GM19351 (cell line): ENCODE results near the gene FLNC.

Experiments
- ATAC-seq: cut with Tn5 transposase; IDR thresholded peaks from one replicate; pipeline ENCODE4 v1.9.1; 2021; ENCODE audit warnings: mild to moderate bottlenecking, moderate library complexity; ENCODE audit not compliant: unreplicated experiment

Gene FLNC

DNA sequence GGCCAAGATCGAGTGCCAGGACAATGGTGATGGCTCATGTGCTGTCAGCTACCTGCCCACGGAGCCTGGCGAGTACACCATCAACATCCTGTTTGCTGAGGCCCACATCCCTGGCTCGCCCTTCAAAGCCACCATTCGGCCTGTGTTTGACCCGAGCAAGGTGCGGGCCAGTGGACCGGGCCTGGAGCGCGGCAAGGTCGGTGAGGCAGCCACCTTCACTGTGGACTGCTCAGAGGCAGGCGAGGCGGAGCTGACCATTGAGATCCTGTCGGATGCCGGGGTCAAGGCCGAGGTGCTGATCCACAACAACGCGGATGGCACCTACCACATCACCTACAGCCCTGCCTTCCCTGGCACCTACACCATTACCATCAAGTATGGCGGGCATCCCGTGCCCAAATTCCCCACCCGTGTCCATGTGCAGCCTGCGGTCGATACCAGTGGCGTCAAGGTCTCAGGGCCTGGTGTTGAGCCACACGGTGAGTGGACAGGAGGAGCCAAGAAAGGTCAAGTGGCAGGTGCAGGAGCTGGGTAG is 14.6 kb downstream of the FLNC start:
- no peak for ATAC-seq

DNA sequence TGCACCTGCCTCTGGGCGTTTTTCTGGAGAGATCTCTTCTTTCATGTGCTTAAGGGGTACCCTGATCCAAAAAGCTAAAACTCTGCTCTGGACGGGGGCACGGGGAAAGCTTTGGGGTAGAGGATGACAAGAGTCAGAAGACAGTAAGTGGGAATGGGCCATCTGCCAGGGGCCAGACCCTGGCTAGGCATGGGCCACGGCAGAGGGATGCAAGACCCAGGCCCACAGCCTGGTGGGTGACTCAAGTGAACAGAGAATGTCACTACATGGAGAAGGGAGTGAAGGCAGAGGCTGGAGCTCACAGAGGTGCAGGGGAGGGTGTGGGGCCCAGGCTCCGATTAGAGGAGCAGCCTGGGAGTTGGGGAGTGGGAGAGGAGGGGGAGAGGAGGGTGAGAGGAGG is 15.3 kb downstream of the FLNC start:
- ATAC-seq, result no peak

DNA sequence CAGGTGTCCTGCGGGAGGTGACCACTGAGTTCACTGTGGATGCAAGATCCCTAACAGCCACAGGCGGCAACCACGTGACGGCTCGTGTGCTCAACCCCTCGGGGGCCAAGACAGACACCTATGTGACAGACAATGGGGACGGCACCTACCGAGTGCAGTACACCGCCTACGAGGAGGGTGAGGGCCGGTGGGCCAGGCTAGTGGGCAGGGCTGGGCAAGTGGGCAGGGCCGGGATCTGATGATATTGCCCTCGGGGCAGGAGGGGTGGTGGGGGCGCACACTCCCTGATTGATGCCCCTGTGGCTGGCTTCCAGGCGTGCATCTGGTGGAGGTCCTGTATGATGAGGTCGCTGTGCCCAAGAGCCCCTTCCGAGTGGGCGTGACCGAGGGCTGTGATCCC is 15.8 kb downstream of the FLNC start:
- ATAC-seq, result no peak

DNA sequence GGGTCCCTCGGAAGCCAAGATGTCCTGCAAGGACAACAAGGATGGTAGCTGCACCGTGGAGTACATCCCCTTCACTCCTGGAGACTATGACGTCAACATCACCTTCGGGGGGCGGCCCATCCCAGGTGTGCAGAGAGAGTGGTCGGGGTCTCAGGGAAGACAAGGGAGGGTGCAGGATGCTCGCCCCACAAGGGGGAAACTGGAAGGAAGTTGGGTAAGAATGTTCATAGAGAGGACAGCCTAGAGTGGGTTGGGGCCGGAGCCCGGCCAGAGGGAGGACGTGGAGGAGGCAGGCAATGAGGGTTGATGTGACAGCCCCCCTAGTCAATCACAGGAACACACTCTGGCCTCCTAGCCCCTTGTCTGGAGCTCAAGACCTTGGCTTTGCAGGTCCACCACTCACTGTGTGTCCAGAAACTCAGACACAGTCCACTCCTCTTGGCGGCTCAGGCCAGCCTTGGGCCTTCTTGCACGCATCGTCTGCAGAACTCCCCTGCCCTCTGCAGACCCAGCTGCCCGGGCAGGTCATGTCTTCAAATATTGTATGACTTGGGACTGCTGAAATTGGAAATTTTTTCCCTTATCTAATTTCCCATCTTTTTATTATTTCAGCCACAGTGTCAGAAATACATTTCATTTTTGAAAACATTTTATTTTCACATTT is 16.7 kb downstream of the FLNC start:
- ATAC-seq, result no peak

DNA sequence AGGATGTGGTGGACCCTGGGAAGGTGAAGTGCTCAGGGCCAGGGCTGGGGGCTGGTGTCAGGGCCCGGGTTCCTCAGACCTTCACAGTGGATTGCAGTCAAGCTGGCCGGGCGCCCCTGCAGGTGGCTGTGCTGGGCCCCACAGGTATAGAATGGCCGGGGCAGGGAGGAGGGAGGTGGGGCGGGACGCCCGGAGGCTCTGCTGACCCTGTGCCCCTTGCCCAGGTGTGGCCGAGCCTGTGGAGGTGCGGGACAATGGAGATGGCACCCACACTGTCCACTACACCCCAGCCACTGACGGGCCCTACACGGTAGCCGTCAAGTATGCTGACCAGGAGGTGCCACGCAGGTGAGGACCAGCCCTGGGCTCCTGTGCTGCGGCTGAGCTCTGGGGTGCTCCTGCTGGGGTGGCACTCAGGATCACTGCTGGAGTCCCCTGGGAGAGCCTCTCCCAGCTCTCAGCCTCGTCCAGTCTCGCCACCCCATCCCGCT is 17.6 kb downstream of the FLNC start:
- no peak for ATAC-seq

DNA sequence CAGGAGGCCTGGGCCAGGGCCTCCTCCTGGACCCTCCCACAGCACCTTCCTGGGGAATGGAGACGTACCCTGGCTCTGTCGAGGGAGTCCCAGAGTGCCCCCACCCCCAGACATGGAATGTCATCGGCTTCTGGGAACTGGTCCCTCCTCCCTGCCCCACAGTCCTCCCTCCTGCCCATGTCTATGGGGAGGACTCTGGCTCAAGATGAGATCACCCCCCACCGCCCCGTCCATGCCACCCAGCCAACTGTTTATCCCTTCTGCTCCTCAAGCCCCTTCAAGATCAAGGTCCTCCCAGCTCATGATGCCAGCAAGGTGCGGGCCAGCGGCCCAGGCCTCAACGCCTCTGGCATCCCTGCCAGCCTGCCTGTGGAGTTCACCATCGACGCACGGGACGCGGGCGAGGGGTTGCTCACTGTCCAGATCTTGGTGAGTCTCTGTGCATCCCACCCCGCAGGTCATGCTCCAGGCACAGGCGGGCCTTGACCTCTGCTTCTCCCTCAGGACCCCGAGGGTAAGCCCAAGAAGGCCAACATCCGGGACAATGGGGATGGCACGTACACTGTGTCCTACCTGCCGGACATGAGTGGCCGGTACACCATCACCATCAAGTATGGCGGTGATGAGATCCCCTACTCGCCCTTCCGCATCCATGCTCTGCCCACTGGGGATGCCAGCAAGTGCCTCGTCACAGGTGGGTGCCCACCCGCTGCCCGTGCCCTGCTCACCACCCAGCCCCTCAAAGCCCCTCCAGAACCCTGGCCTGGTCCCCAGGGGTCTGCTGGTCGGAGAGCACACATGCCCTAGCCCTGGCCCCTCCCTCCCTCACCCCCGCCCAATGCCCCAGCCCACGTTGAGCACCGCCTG is 18.3 kb downstream of the FLNC start:
- no peak for ATAC-seq

DNA sequence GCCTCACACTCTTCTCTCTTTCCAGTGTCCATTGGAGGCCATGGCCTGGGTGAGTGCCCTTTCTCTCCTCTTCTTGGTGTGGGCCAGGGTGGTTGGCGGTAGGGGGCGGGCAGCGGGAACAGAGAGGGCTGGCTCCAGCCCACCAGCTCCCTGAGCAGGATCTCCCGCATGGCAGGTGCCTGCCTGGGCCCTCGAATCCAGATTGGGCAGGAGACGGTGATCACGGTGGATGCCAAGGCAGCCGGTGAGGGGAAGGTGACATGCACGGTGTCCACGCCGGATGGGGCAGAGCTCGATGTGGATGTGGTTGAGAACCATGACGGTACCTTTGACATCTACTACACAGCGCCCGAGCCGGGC is 18.9 kb downstream of the FLNC start:
- no peak for ATAC-seq

DNA sequence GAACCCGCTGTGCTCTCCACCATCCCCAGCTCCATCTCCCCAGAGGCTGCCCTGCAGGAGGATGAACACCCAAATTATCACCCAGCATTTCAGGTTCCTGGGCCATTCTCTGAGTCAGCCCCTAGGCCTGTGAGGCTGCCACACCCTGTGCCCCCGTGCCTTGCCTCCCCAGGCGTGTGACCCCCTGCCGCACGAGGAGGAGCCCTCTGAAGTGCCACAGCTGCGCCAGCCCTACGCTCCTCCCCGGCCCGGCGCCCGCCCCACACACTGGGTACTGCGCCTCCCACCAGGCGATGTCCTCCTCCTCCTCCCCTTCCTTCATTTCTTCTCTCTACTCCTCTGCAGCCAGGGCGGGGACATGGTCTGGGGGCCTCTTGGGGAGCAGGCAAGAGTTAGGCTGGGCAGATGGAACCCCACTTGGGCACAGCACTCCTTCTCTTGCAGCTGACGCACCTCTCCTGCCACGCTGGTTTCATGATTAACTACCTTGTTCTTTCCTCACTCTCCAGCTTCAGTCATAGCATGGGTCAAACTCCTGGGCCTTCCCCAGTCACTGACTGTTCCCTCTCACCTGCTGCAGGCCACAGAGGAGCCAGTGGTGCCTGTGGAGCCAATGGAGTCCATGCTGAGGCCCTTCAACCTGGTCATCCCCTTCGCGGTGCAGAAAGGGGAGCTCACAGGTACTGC is 19.7 kb downstream of the FLNC start:
- ATAC-seq, result no peak

DNA sequence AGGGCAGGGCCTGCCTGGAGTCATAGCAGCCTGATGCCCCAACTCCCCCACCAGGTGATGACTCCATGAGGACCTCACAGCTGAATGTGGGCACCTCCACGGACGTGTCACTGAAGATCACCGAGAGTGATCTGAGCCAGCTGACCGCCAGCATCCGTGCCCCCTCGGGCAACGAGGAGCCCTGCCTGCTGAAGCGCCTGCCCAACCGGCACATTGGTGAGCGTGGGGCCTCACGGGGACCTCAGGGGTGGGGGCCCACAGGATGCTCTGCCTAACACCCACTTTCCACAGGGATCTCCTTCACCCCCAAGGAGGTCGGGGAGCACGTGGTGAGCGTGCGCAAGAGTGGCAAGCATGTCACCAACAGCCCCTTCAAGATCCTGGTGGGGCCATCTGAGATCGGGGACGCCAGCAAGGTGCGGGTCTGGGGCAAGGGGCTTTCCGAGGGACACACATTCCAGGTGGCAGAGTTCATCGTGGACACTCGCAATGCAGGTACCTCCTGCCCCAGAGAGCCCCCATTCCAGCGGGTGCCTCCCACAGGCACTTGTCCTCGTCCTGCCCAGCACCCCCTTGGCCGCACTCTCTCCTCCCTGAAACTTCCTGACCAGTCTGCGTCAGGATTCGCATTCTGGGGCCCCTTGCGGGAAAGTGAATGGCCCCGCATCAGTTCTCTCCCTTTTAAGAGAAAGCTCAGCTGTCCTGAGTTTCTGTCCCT is 22.5 kb downstream of the FLNC start:
- ATAC-seq, result no peak

DNA sequence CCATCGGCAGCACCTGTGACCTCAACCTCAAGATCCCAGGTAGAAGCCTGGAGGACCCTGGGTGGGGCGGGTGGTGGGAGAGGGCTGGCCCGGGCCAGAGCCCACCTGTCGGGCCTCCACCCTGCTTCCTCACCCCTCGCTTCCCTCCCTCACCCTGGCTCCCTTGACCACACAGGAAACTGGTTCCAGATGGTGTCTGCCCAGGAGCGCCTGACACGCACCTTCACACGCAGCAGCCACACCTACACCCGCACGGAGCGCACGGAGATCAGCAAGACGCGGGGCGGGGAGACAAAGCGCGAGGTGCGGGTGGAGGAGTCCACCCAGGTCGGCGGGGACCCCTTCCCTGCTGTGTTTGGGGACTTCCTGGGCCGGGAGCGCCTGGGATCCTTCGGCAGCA is 23.6 kb downstream of the FLNC start:
- ATAC-seq, result no peak

DNA sequence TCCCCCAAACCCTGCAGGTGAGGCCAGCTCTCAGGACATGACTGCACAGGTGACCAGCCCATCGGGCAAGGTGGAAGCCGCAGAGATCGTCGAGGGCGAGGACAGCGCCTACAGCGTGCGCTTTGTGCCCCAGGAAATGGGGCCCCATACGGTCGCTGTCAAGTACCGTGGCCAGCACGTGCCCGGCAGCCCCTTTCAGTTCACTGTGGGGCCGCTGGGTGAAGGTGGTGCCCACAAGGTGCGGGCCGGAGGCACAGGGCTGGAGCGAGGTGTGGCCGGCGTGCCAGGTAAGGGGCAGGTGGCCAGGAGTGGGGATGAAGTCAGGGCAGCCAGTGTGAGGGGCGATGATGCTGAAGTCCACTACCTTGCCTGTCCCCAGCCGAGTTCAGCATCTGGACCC is 24.2 kb downstream of the FLNC start:
- no peak for ATAC-seq

DNA sequence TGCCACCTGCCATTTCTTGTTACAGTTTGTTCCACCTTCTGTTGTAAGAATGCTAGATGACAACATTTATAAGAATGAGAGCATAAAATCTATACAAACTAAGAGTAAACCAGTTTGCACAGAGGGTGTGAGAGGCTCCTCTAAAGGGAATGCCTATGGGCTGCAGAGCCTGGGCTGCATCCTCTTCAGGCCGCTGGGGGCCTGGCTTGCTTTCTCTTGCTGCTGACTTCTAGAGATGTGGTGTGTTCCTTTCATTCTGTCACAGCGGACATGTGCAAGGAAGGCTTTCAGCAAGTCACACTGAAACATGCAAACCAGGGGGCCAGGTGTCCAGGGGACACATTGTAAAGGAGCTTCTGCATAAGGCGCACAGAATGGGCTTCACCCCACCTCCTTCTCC is 25.4 kb downstream of the FLNC start:
- ATAC-seq, result no peak

DNA sequence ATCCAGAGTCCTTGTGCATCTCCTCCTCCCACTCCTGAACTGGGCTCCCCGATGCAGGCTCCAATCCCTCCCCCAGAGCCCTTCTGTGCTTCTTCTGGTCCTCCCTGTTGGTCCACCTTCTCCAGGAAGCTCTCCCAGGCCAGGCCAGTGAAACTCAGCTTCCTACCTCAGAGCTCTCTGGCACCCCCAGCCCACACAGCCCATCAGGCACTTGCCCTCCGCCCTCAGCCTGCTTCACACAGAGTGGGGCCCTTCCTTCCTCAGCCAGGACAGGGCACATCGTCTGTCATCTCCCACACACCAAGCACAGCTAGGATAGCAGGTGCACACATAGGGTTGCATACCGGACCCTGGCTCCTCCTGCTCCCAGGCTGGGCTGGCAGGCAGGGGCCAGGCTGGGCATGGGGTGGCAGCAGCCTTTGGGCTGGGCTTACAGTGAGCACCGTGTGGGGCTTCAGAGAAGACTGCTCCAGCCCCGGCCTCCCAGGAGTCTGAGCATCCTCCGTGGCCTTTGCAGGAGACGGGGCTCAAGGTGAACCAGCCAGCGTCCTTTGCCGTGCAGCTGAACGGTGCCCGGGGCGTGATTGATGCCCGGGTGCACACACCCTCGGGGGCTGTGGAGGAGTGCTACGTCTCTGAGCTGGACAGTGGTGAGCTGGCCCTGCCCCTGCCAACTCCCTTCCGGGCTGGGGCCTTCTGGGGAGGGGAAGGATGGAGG is 26.0 kb downstream of the FLNC start:
- no peak for ATAC-seq

DNA sequence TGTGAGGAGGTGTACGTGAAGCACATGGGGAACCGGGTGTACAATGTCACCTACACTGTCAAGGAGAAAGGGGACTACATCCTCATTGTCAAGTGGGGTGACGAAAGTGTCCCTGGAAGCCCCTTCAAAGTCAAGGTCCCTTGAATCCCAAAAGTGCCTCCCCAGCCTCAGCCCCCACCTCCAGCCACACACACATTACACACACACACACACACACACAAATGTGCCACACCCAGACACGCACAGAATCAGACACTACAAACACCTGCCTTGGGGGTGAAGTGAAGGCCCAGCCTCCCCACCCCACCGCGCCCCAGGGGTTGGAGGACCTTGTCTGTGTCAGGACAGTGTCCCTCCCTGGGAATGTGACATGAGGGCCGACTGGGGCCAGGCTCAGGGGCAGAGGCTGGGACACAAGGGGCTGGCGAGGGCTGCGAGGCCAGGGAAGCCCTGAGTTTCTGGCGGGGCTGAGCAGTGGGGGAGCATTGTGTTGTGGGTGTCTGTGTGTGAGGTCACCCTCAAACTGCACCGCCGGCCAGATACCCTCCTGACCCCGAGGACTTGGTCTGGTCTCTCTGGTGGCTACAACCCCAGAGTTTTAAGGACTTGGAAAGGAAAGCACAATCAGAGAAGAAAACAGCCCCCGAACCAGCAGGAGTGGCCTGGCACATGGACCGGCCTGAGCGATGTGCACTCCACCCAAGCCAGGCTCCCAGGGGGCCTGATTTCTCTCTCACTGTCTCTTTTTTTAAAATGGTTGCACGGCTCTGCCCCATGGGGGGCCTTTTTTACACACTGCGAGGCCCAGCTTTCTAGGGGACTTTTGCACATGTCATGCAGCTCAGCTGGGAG is 28.4 kb downstream of the FLNC start:
- no peak for ATAC-seq

DNA sequence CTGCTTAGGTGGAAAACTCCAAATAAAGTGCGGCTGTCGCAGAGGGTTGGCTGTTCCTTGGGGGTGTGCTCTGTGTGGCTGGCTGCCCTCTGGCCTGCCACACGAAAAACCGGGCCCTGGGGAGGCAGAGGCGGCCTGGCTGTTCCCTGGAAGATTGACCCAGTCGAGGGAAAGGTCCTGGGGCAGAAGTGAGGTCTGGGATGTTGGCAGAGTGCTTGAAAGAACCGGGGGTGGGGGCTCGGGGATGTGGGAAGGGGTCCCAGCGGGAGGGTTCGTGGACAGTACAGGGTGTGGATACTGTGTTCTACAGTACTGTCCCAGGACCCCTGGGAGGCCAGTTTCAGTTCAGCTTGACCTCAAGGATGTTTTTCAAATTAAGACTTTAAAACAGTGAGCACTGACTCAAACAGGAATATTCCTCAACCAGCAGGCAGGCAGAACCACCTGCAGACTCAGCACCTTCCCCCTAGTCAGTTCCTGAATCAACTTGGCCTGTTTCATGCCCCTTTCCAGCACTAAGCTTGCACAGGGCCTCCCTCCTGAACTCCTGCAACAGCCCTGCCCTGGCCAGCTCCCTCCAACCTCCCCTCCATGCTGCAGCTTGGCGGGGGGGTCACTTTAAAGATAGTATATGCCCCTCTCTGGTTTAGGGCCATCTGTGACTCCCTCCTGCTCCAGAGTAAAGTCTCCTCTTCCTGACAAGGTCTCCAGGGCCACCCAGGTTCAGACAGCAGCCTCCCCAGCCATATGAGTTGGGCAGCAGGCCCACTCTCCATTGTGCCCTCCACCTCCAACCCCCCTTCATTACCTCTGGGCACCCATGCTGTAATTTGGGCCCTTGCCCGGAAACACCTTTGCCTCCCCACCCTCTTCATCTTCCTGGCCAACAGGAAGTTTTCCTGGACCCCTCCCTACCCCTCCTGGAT is 29.3 kb downstream of the FLNC start:
- no peak for ATAC-seq

DNA sequence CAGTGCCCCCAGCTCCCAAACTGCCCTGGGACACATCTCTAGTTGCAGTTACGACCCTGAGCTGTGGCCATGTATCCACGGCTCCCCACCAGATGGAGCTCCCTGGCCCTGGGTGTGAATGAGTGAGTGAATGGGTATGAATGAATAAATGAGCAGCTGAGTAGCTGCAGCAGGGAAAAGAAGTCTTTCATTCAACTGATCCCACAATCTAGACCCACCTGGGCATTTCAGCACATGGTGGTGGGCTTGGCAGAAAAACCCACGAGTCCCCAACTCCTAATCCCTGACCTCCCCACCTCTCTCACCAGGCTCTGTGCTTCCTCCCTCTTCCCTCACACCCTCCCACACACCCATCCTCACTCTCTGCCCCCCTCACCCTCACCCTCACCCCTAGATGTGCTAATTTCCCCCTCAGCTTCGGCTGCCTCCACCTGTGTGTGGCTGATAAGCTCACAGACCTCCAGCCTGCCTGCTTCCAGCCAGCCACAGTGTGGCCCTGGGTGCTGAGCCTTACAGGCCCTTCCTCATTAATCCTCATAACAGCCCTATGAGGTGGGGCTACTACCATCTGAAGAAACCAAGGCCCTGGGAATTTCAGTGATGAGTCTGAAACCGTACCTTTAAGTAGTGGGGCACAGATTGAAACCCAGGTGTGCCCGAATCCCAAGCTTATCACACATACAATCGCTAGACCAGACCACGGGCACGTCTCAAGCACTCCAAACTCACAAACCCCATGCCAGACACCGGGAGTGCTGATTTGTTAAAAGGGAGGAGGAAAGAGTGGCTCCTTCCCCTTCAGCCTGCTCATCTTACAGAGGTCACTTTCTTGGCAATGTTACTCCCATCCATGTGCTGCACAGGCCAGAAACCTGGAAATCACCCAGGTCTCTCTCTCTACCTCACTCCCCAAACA is 30.2 kb downstream of the FLNC start:
- no peak for ATAC-seq

DNA sequence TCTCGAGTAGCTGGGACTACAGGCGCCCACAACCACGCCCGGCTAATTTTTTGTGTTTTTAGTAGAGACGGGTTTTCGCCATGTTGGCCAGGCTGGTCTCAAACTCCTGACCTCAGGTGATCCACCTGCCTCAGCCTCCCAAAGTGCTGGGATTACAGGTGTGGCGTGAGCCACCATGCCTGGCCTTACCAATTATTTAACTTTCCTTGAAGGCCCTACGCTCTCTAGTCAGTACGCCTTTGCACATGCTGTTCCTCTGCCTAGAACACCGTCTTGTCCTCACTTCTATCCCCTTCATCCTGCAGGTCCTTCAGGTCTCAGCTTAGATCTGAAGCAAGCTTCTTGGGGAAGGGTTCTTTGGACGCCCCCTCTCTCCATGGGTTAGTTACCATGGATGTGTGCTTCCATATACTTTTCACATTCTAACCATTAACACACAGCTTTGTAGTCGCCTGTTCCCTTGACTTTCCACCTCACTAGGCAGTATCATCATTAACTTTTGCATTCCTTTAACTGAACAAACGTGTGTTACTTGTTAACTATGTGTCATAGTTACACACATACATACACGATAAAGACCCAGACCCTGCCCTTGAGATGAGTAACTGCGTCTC is 31.9 kb downstream of the FLNC start:
- ATAC-seq, result no peak
